Measurements from ENCODE around the gene TBX18. TPM values are rescaled to one million over a fixed set of nuclear protein-coding genes. Genes with fewer than 3 reads are reported as not detected.

The TBX18 gene
- total and polyA plus RNA-seq, 10 of the 15 experiments (the other 5 are each of a cell fraction or from before 2014, with no cell fraction given): 0.03 to 6.1 (median 0.17) TPM; not detected in 6

DNA sequence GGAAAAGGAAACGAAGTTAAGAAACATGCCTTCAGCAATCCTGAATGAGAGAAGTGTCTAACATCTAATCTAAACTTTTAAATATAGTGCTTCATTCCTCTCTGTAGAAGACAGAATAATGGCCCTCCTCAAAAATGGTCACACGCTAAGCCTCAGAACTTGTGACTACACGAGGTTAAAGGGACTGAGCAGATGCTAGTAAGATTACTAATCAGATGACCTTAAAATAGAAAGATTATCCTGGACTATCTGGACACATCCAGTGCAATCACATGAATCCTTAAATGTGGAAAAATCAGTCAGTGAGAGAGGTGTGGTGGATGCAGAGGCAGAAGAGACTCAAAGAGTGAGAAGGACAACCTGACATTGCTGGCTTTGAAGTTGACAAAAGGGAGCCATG is 126.1 kb downstream of the TBX18 start (continued):
- TF ChIP-seq, protein P1, sequence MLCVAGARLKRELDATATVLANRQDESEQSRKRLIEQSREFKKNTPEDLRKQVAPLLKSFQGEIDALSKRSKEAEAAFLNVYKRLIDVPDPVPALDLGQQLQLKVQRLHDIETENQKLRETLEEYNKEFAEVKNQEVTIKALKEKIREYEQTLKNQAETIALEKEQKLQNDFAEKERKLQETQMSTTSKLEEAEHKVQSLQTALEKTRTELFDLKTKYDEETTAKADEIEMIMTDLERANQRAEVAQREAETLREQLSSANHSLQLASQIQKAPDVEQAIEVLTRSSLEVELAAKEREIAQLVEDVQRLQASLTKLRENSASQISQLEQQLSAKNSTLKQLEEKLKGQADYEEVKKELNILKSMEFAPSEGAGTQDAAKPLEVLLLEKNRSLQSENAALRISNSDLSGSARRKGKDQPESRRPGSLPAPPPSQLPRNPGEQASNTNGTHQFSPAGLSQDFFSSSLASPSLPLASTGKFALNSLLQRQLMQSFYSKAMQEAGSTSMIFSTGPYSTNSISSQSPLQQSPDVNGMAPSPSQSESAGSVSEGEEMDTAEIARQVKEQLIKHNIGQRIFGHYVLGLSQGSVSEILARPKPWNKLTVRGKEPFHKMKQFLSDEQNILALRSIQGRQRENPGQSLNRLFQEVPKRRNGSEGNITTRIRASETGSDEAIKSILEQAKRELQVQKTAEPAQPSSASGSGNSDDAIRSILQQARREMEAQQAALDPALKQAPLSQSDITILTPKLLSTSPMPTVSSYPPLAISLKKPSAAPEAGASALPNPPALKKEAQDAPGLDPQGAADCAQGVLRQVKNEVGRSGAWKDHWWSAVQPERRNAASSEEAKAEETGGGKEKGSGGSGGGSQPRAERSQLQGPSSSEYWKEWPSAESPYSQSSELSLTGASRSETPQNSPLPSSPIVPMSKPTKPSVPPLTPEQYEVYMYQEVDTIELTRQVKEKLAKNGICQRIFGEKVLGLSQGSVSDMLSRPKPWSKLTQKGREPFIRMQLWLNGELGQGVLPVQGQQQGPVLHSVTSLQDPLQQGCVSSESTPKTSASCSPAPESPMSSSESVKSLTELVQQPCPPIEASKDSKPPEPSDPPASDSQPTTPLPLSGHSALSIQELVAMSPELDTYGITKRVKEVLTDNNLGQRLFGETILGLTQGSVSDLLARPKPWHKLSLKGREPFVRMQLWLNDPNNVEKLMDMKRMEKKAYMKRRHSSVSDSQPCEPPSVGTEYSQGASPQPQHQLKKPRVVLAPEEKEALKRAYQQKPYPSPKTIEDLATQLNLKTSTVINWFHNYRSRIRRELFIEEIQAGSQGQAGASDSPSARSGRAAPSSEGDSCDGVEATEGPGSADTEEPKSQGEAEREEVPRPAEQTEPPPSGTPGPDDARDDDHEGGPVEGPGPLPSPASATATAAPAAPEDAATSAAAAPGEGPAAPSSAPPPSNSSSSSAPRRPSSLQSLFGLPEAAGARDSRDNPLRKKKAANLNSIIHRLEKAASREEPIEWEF (IDR thresholded peaks at IDR 0.05; ENCODE audit: insufficient replicate concordance, low read depth, low read length): no peak
- TF ChIP-seq ZBTB40 (IDR thresholded peaks at IDR 0.05; ENCODE audit: borderline replicate concordance): no peak

Small RNA genes lying within 50 kb of the gene (small RNA-seq; reads per million reads assigned to genes)
- gene AL590143.1: not detected

All from GM12878 (cell line).